Neuron (in vitro differentiated cells): Measurements from ENCODE around the gene SP6.

Source experiments
- H2AFZ ChIP-seq: one replicate; pipeline ENCODE4 v1.6.1; 2013; ENCODE audit warnings: low read depth, mild to moderate bottlenecking, inconsistent platforms, low read length, moderate library complexity
- H3K27me3 ChIP-seq: one replicate; pipeline ENCODE4 v1.6.1; 2013; ENCODE audit warnings: low read length; ENCODE audit not compliant: insufficient read depth
- H3K36me3 ChIP-seq: one replicate; pipeline ENCODE4 v1.6.1; 2013; ENCODE audit warnings: low read length; ENCODE audit not compliant: insufficient read depth
- H3K4me1 ChIP-seq: one replicate; pipeline ENCODE4 v1.6.1; 2013; ENCODE audit warnings: low read length; ENCODE audit not compliant: insufficient read depth
- H3K4me3 ChIP-seq: 2 replicates; pipeline ENCODE4 v1.5.1; 2013; ENCODE audit warnings: mild to moderate bottlenecking, low read length, moderate library complexity
- H3K9me3 ChIP-seq: one replicate; pipeline ENCODE4 v1.6.1; 2013; ENCODE audit warnings: low read length

SP6 gene

DNA sequence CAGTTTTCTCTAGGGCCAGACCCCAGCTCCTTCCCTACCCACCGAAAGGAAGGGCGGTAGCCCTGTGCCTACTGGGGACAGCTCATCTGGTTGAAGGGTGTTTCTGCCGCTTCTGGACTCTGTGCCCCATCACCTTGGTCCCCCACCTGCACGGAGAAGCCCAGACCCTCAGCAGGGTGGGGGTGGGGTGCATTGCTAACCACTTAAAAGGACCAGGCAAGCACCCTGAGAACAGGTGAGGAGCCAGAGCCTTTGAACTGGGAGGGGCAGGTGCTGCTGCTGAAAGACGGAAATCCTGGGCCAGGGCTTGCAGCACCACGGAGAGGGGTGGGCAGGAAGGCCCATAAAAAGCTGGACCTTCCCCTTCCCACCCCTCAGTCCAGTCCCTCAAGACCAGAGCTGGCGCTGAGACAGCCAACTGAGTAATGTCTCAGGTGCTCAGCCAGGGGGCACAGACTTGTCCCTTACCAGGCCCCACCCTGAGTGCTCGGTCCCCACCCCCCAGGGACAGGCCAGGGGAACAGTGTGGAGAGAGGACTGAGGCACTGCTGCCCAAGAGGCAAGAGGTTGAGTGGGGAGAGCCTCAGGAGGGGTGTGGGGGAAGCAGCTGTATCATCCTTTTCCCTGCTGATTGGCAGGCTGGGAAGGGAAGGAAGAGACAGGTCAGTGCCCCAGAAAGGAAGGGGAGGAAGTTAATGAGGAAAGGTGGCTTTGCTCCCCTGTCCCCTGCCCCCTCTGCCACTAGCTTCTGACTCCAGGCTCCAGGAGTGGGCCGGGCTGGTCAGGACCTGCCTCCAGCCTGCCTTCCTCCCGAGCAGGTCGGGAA lies 34.2 kb upstream of the SP6 start:
- no peak overlapping the region for H2AFZ ChIP-seq
- H3K4me3 ChIP-seq = no peak overlapping the region
- peaks cover 32% of the 10 kb centered on the region for H3K27me3 ChIP-seq
- no peaks in the 10 kb centered on the region for H3K36me3 ChIP-seq
- H3K4me1 ChIP-seq = peaks cover 5% of the 10 kb centered on the region
- no peaks in the 10 kb centered on the region for H3K9me3 ChIP-seq

DNA sequence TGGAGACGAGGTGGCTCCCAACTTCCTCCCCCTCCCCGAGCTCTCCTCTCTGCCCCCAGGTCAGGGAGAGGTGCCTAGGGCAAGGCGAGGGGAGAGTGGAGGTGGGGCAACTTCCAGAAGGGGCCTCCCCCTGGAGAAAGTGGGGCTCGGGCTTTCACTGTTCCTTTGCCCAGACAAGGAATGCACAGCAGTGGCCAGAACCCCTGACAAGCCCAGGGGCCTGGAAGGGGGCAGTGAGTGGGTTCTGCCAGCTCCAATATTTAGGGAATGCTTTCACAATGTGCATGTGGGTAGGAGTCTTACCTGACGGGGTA lies 33.4 kb upstream of the SP6 start:
- peaks cover 5% of the 10 kb centered on the region for H3K4me1 ChIP-seq
- H3K4me3 ChIP-seq = no peak overlapping the region
- H2AFZ ChIP-seq = no peak overlapping the region
- H3K36me3 ChIP-seq = no peaks in the 10 kb centered on the region
- peaks cover 34% of the 10 kb centered on the region for H3K27me3 ChIP-seq
- no peaks in the 10 kb centered on the region for H3K9me3 ChIP-seq

DNA sequence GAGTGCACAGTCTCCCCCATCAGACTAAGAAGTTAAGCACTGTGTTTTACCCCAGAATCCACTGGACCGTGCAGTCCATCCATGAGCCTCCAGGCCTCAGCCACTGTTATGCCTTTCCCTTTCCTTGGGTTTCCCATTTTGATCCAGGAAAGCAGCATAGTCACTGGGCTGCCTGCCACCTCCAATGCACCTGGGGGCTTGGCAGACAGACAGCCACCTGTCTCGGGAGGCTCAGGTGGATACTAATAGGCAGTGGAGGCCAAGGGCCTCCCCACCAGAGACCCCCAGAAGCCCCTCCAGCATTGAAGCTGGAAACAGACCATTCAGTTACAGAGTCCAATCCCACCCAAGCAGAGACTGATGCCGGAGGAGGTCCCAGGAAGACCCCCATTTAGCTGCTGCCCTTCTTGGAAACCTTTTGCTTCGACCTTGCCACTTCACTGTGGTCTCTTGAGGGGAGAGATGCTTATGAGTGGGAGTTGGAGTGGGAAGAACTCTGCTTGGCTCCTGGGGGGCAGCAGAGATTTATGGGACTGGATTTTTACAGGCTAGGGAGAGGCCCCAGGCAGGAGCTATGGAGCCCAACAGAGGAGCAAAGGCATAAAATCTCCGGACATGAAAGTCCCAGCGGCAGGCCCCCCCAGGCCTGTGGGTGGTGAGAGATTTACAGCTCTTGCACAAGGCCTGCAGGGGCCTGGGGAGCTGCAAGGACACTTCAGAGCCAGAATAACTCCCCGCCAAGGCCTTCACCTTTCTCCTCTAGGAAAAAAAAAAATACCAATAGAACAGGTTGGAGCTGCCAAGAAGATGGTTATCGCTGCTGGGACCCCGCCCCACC lies 32.8 kb upstream of the SP6 start:
- no peaks in the 10 kb centered on the region for H3K36me3 ChIP-seq

DNA sequence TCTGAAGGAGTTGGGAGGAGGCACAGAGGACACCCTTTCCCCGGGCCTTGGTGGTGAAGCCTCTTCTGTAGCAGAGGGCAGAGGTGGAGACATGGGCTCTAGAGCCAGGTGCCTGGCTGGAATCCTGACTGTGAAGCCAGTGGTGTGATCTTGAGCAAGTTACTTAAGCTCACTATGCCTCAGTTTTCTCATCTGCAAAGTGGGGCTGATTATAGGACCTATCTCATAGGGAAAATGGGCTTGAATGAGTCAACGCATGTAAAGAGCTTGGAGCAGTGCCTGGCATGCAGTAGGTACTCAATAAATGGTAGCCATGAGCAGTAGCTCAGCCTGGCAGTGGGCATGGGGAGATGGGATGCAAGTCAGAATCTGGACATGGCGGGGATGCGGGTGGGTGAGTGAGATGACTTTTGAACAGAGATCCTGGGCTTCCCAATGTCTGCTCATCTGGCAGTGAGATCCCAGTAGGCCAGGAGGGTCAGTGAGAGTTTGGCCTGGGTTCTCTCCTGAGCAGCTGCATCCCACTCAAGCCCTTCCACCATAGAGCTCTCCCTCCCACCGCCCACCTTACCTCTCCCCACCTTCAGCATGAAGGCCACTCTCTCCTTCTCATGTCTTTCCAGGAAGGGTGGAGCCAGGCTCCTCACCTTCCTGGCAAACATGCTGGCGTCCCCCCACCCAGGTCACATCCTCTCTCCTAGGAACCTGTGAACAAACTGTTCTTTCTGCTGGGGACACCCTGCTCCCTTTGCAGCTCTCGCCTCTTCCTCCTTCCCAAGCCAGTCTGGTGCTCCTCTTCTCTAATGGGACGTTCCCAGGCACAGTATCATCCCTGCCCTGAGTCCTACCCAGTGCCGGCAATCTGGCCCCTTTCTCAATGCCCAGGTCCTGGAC lies 32.0 kb upstream of the SP6 start:
- peaks cover 5% of the 10 kb centered on the region for H3K4me1 ChIP-seq
- no peak overlapping the region for H2AFZ ChIP-seq
- no peaks in the 10 kb centered on the region for H3K9me3 ChIP-seq
- no peak overlapping the region for H3K4me3 ChIP-seq
- H3K27me3 ChIP-seq = peaks cover 45% of the 10 kb centered on the region
- no peaks in the 10 kb centered on the region for H3K36me3 ChIP-seq

More for the DNA sequence above, 32.8 kb upstream of the SP6 start:
- Histone ChIP-seq H3K9me3 (no peaks in the 10 kb centered on the region), H3K4me3 (no peak overlapping the region), H3K27me3 (peaks cover 38% of the 10 kb centered on the region), H3K4me1 (peaks cover 5% of the 10 kb centered on the region), H2AFZ (no peak overlapping the region)

DNA sequence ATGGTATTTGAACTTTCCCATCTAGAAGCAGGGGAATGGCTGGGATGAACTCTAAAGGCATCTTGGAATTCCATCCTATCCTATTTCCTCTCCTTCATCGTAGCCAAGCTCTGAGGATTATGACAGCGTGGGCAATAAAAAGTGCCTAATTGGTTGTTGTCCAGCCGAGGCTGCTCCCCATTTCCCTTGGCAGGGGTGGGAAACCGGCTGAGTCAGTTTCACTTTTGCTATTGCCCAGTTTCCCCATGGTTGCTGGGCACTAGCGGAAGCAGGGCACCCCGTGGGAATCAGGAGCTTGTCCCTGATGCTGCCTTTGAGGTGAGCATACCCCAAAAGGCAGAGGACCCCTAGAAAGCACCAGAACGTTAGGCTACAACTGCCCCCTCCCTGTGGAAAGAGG lies 31.3 kb upstream of the SP6 start:
- Histone ChIP-seq H2AFZ (no peak overlapping the region), H3K27me3 (peaks cover 52% of the 10 kb centered on the region), H3K36me3 (no peaks in the 10 kb centered on the region), H3K9me3 (no peaks in the 10 kb centered on the region), H3K4me3 (no peak overlapping the region), H3K4me1 (peaks cover 5% of the 10 kb centered on the region)

DNA sequence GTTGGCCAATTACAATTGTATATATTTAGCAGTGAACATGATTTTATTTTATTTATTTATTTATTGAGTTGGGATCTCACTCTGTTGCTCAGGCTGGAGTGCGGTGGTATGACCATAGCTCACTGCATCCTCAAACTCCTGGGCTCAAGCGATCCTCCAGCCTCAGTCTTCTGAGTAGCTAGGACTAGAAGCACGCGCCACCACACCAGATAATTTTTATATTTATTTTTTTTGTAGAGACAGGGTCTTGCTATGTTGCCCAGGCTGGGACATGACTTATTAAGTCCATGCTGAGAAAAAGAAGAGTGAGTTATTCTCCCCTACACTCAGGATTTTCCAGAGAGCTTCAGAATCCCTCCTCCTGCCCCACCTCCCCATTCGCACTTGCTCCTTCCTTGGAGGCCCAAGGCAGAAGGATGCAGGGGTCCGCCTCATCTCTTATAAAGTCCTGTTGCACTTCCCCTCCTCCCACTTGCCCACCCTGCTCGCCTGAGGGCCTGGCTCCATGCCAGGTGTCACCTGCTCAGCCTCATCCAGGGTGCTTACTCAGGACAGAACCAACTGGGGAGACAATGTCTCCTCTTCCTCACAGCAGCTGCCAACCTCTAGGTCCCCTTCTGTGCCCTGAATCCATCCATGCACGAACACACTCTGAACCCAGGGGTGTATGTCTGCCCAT lies 29.0 kb upstream of the SP6 start:
- Histone ChIP-seq H3K4me3 (no peak overlapping the region), H3K27me3 (peaks cover 57% of the 10 kb centered on the region), H2AFZ (no peak overlapping the region), H3K36me3 (no peaks in the 10 kb centered on the region), H3K9me3 (no peaks in the 10 kb centered on the region), H3K4me1 (no peaks in the 10 kb centered on the region)

DNA sequence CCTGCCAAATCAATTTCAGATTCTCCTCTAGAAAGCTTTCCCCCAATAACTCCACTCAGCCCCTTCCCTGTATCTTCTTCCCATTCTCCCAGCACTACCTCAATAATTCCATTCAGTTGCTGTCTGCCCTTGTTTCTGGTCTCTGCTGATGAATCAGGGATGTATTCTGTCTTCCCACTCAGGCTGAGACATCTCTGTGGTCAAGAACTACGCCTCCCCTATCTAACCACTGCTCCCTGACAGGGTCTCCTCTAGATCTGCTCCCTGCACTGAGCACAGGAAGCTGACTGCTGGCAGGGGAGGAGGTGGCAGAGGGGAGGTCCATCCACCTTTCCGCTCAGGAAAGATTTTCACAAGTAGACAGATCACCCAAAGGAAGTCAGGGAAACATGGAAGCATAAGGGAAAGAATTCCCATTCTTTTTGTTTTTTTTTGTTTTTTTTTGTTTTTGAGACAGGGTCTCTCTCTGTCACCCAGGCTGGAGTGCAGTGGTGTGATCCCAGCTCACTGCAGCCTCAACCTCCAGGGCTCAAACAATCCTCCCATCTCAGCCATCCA lies 28.1 kb upstream of the SP6 start:
- H2AFZ ChIP-seq = no peak overlapping the region
- no peaks in the 10 kb centered on the region for H3K9me3 ChIP-seq
- peaks cover 56% of the 10 kb centered on the region for H3K27me3 ChIP-seq
- no peaks in the 10 kb centered on the region for H3K4me1 ChIP-seq
- no peak overlapping the region for H3K4me3 ChIP-seq
- no peaks in the 10 kb centered on the region for H3K36me3 ChIP-seq

DNA sequence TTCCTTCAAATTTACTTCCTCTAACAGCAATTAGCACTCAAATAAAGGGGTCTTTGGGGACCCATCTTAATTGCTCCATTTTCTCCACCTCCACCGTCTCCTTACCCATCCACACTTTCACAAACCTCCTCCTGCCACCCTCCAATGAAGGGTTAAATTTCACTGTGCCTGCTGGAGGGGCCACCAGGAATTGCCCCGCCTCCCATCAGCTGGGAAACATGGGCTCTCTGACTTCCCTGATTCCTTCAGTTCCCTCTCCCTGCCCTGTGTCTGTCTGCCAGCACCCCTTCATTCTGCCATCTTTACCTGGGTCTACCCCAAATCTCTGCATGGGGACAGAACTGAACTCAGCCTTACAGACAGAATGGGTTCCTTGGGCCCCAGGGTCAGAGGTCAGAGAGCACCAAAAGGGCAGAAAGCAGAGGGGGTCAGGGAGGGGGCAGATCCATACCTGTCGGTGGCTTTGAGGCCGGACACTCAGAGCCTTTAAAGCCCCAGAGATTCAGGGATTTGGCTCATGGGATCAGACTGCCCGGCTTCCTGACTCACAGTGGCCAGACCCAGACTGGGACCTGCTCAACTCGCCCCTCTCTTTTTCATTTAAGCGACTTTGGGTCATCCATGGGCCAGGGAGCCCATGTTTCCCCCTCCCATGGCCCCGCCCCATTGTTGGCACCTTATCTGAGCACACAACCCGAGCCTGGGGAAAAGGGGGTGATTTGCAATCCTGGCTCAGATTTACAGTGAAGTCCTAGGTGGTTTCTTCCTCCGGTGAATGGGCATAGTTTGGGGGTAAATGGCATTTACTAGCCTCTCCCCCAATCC lies 27.5 kb upstream of the SP6 start:
- Histone ChIP-seq H3K27me3 (peaks cover 54% of the 10 kb centered on the region), H3K9me3 (no peaks in the 10 kb centered on the region), H3K4me1 (no peaks in the 10 kb centered on the region), H3K36me3 (no peaks in the 10 kb centered on the region), H2AFZ (no peak overlapping the region), H3K4me3 (no peak overlapping the region)

DNA sequence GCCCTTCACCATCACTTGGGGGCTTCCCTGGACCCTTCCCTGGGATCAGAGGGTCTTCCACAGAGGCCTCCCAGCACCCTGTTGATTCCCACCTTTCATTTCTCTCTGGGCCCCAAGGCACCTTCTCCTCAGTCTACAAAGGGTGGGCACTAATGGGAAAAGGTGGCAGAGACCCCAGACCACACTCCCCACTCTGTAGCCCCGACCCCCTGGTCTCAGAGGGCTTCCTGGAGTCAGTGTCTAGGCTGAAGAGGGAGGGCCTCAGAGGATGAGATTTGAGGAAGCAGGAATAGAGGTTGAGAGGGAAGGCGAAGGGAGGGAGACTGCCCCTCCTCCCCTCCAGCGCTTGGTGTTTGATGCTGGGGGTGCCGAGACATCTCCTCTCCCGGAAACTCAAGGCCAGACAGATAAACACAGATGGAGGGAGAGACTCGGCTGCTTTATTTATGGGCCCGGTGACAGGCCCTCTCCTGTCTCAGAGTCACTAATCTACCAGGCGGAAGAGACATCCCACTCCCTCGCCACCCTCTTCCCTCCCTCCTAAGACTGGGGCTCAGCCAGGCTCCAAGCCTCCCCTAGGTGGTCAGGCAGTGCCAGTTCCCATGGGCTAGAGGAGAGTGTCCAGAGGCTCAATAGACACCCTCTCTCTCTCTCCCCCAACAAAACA lies 26.5 kb upstream of the SP6 start:
- no peaks in the 10 kb centered on the region for H3K9me3 ChIP-seq
- H3K4me1 ChIP-seq = no peaks in the 10 kb centered on the region
- H3K4me3 ChIP-seq = no peak overlapping the region
- peaks cover 61% of the 10 kb centered on the region for H3K27me3 ChIP-seq
- no peak overlapping the region for H2AFZ ChIP-seq
- H3K36me3 ChIP-seq = no peaks in the 10 kb centered on the region

DNA sequence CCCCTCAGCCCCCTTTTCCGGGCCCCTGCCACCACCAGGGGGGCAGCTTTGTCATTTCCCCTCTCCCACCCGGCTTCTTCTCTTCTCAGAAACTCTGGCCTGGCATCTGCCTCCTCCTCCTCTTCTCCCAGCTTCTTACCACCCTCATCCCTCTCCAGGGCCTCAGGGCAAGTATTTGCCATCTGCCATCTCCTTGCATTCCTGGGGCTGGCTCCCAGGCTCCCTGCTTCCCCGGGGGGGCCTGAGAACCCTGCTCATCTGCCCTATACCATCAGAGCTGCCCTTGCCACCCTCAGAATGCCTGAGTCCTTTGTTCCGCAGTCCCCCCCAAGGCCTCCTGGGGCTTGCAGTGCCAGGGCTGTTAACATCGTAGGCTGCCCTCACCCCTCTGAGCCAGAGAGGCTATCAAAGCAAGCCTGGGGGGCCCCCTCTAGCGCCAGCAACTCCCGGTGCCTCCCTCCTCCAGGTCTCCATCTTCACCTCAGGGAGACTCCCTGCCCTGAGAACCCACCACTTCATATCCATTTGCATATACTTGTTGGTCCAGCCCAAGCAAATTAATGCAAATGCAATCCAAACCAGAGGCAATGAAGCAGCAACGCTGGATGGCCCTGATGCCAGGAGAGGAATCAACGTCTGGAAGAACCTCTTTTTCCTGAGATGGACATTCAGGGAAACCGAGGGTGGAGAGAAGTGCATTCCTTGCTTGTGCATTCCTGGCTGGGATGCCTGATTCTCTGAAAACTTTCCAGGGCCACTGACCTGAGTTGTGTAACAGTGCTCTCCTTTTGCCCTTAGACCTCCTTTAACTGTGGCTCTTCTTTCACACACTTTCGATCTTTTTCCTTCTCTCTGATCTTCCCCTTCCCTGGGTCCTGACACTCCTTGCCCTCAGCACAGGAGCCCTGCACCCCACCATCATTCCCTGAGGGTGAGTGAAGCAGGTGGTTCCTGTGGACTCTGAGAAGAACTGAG lies 24.3 kb upstream of the SP6 start:
- H3K9me3 ChIP-seq = no peaks in the 10 kb centered on the region
- peaks cover 71% of the 10 kb centered on the region for H3K27me3 ChIP-seq
- H3K36me3 ChIP-seq = no peaks in the 10 kb centered on the region
- no peak overlapping the region for H3K4me3 ChIP-seq
- no peaks in the 10 kb centered on the region for H3K4me1 ChIP-seq
- H2AFZ ChIP-seq = no peak overlapping the region
